ENCODE data around the gene DYRK3.

DNA sequence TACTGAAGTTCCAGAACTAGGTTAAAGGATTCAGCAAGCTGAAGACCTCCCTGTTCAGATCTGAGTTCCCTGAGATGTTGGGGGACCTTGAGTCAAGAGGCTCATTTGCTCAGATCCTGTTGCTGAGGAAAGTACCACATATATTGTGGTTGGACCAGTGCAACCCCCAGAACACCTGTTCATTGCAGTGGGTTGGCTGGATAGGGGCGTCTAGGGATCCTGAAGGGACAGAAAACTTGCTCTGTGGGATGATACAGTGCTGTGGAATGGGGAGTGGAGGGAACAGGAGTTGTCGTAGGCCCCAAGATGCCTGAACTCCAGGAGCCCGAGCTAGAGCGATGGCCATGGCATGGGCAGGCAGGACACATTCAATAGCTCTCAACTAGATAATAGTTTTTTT lies 24.8 kb downstream of the DYRK3 start:
- TF ChIP-seq, protein P1, sequence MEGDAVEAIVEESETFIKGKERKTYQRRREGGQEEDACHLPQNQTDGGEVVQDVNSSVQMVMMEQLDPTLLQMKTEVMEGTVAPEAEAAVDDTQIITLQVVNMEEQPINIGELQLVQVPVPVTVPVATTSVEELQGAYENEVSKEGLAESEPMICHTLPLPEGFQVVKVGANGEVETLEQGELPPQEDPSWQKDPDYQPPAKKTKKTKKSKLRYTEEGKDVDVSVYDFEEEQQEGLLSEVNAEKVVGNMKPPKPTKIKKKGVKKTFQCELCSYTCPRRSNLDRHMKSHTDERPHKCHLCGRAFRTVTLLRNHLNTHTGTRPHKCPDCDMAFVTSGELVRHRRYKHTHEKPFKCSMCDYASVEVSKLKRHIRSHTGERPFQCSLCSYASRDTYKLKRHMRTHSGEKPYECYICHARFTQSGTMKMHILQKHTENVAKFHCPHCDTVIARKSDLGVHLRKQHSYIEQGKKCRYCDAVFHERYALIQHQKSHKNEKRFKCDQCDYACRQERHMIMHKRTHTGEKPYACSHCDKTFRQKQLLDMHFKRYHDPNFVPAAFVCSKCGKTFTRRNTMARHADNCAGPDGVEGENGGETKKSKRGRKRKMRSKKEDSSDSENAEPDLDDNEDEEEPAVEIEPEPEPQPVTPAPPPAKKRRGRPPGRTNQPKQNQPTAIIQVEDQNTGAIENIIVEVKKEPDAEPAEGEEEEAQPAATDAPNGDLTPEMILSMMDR (conservative IDR thresholded peaks at IDR 0.05): no peak
- no peak for TF ChIP-seq ZFX (IDR thresholded peaks at IDR 0.05)

Measured in C4-2B (cell line).